Body of pancreas (tissue), 4 donors: ENCODE data around the gene TP53INP2.

Experiments used
- CTCF ChIP-seq, 7 experiments: fragments of 450-650 bp in 4 of 7; fragments of 200-600 bp in 3 of 7; sonication (generic) in 3 of 7; IDR thresholded peaks; one replicate each; pipeline ENCODE4 v1.5.1; 2016 to 2019; ENCODE audit warnings: antibody characterized with exemption in 7 of 7
- POLR2A ChIP-seq, 3 donors: fragments of 450-650 bp; IDR thresholded peaks; one replicate each; pipeline ENCODE4 v1.6.1; 2016; ENCODE audit warnings: antibody characterized with exemption in 3 of 3, mild to moderate bottlenecking in 2 of 3

GRCh38 chr20:34717230-34718095 lies 13.3 kb downstream of the TP53INP2 start:
- TF ChIP-seq CTCF (IDR thresholded peaks at IDR 0.05) (no peak), POLR2A (IDR thresholded peaks at IDR 0.05) (no peak)
